GM11168 (cell line): ENCODE measurements around the gene EOGT.

ENCODE experiments used
- in situ Hi-C: fragments of 300-500 bp; cut with MboI; formaldehyde crosslinking; loops from one replicate; pipeline ENCODE4 v1.12.0; 2022; ENCODE audit warnings: low sequenced_read_pairs; ENCODE audit not compliant: unreplicated experiment

The EOGT gene

DNA sequence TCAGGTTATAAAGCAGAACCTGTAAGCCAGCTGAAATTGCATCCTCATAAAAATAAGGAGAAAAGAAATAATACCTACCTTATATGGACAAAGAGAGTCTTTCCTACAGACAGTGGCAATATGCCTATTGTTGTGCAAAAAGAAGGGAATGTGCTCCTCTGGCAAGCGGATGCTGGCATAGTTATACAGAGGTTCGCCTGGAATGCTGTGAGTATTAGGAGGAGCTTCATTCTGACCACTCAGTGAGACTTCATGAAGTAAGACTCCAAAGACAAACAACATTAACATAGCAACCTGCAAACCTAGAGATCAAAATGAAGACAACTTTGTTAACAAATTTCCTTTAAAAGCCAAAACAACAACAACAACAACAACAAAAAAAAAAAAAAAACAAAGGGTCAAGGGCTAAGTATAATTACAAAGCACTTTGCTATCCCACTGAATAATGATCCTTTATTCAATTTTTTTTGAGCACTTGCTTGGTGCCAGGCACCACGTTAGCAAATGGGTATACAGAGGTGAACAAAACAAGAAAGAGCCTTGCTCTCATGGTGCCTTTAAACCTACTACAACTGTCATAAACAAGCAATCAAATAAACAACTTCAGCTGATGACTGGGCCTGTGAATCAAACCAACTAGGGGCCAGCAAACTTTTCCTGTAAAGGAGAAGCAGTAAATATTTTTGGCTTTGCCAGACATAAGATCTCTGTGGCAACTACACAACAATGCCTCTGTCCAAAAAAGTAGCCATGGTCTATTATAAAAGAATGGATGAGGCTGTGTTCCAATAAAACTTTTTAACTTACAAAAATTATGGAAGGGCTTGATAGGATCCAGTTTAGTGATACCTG lies 3.7 kb downstream of the EOGT start:
- in situ Hi-C loops, result no loop called here

DNA sequence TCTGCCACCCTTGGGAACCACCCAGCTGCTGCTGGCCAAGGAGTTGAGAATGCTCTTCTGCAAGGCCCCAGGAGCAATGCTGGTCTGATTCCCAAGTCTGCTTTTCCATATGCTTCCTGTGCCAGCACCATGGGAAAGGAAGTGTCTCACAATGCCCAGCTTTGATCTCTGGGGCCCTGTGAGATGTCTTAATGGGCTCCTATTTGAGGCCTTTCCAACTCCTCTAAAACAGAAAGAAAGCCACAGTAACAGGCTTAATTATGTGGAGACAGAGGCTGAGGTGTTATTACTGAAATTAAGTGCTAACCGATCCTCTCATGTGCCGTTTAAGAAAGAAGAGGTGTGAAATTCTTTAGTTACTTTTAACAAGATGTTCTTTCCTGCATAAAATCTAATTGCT lies 4.5 kb downstream of the EOGT start:
- in situ Hi-C loops, result no loop called here

DNA sequence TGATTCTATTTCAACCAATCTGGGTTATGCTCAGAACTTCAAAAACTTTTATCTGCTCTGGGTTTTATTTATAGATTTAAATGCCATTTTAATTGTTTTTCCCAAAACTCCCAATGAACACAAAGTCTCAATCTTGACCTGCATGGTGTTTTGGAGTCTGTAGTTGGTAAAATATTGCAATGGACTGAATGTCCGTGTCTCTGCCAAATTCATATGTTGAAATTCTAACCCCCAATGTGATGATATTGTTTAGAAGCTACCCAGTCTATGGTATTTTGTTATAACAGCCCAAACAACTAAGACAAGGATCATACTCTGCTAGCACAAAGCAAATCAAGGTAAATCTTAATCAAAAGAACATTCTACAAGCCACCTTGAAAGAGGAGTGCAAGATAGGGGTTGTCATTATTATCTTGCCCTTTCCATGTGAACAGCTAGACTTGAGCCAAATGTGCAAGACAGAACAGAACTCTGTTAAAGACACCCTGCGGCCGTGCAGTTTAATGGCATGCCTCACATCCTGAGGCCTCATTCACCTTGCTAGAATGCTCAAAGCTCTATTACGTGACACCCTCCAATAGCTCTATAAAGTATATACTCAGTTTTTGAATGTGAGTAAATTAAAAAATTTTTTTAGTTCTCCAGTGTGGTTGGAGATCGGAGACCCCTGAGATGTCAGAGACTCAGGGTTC lies 7.5 kb downstream of the EOGT start:
- in situ Hi-C loops, result no loop called here

DNA sequence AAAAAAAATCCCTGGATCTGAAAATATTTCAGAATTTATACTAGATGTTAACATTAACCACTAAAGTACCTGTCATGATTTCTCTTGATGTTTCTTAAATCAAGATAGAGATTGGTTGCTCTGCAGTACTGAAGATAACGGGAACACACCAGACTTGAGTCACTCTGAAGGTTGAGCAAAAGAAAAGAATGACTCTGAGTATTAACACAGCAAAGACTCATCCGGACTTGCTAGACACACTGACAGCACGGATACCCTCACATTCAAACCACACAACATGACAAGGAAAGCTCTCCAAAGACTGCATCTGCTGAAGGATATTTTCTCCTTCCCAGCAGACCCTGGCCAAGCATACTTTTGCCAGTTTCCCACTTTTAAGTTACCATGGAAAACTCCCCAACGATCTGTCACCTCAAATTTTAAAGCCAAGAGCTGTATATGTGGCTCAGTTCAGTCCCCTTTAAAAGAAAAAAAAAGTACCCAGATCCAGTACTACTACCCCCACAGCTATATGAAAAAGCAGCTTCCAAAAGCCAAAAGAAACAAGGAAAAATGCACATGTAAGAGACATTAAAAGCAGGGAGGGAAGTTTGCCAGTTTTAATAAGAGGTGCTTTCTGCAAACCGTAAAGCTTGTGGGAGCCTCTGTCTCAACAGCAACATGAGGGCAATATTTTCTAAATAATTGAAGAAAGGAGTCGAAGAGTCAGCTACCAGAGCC lies 8.3 kb downstream of the EOGT start:
- in situ Hi-C loops, result no loop called here

DNA sequence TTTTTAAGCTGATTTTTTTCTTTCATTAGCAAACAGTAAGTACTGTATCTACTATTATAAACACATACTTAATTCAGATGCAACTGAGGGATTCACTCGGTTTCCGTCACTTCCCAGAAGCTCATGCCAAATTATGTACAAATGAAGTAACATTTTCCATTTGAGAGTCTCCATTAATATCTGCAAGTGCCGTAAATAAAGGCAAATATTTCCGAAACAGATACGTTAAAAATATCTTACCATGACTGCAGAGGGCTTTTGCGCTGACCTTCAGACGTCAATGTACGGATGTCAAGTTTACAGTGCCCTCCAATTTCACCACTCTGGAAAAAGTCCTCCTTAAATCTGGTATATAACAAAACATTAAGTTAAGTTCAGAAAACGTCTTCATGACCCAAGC lies 9.3 kb downstream of the EOGT start:
- in situ Hi-C loops, result no loop called here

DNA sequence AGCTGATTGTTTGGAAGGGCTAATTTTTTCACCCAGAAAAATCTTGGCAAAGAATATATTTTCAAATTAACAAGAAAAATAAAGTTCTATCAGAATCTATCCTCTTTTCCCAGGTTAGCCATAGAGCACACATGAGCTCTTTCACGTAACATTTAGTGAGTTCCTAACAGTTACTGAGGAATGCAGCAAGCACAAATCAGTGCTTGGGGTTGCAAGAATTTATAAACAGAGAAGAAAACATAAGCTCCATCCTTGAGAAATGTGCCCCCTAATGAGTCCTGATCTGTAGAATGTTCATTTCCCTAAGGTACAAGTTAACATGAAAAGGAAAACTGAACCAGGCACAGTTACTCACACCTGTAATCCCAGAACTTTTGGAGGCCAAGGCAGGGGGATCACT lies 13.9 kb downstream of the EOGT start:
- in situ Hi-C loops, result no loop called here

DNA sequence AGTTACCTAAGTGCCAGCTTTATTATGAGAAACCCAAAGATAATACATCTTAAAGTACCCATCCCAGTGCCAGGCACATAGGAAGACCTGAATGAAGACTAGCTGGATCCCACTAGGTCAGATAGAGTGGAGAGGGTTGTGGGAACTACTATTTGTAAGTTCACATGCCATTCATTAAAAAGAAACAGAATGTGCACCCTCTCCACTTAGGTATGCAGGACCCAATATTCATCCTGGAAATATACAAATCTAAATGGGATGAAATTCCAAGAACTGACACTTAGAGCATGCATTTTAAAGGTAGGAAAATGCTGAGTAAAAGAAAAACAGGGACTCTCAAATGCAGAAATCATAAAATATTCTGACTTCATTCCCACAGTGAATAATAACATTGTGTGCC lies 14.3 kb downstream of the EOGT start:
- in situ Hi-C loops, result no loop called here

DNA sequence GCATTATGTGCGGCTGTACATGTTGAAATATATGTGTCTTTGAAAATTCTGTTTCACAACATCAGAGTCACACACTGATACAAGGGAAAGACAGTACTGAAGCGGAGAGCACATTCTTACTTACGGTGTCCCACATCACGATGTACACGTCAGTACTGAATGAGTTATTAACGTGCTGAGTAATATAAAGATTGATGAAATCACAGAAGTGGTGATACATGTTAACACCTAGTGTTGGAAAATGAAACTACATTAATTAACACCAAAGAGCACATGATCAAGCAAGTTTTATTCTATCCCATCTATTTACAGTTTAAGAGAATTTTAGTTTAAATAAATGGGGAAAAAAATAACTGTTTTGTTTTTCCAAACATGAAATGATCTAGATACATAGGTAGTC lies 15.6 kb downstream of the EOGT start:
- in situ Hi-C loops, result no loop called here

DNA sequence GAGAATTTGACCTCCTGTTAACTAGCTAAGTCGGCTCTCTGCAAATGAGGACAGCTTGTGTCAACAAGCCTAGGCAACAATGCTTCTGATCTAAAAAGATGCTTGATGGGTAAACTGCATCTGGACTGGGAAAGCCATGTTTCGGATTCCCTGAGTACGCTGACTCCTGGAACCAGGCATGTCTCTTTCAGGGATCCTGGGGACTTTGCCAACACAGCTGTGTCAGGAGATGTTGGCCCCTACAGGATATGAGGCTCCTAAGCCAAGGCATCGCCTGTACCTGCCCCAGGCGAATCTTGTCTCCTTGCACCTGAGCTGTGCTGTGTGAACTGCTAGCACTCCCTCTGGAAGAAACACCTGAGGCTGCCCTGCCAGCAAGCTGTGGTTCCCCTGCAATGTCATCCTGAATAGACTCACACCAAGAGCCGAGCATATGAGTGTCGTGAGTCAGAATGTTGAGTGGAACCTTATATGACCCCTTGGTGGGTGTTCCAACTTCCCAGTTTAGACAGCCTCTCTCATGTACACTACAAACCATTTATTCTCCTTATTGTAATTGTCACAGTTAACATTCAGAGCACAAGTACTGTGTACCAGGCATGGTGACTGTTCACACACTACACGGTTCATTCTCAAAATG lies 17.0 kb downstream of the EOGT start:
- in situ Hi-C loops, result no loop called here

DNA sequence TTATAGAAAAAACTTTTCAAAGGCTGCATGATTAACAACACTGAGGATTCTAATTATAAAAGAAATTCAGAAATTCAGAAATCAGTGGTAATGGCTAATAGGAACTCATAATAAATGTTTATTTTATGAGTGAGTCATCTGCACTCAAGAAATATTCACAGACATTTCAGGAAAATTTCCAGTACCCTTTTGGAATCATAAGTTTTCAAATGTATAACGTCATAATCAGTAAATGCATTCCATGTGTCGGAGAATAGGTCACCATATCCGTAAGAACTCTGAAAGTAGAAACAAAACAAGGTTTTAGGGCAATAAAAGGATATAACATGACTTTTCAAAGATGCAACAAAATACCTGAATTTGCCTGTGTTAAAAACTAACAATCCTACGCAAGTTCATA lies 24.7 kb downstream of the EOGT start:
- in situ Hi-C loops, result no loop called here

DNA sequence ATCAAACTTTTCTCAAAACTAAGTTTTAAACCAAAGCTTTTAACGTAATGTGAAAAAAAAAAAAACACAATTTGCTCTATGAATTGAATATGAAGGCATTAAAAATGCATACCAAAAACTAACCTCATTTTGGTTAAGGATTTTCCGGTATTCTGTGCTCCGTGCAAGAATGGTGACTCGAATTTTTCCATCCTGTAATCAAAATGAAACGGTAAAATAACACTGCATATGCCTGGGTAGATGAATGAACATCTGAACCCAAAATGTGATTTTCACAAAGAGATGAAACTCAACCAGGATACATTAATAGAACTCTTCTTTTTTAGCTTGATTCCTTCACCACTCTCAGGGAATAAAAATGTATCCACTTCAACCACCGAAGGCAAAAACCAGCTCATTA lies 26.2 kb downstream of the EOGT start:
- in situ Hi-C loops, result no loop called here

DNA sequence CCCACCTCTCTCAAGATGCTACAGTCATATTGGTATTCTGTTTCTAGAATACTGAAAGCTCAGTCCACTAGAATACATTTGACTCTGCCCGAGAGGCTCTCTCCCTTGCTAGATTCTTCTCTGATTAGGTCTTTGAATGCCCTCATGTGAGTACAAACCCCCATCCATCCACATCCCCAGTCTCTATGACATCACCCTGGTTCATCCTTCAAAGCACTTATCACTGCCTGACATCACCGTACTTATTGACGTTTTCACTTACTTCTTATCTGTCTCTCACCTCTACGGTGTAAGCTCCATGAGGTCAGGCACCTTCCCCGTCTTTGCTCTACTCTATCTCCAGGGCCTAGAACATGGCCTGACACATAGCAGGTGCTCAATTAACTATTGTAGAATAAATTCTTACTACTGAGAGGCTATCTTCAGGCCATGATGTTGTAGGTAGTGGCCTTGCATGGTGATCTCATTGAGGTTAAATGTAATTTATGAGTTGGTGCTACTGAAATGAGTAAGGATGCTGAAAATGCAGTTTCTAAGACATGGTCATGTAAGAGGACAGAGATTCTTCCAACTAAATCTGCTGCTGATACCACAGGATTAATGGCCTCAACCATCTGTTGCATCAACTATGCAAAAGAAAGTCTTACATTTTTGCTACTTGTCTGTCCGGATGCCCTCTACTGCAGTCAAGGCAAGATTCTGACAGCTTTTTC lies 26.8 kb downstream of the EOGT start:
- in situ Hi-C loops, result no loop called here

DNA sequence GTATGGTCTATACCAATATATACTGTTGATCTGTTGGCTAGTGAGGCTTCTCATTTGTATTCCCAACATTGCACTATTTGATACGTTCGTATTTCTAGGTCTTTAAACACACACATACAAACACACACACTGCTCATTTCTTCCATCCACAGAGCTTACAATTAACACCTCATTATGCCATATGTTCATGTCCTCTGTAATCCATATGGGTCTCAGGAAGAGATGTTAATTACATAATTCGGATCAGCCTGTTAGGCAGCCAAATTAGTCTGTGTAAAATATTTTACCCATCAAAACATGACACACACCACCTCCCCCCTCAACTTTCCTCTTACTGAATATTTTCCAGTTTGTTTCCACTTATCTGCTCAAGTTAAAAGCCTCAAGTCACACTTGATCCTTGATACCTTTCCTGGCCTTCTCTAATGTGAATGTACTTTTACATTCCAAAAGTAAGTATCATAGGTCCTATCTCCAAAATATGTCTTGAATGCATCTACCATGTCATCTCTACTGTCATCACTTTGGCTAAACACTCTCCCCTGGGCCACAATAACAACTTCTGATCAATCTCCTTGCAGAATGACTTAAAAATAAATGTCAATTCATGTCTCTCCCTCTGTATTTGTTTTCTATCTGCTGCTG lies 28.2 kb downstream of the EOGT start:
- in situ Hi-C loops, result no loop called here

DNA sequence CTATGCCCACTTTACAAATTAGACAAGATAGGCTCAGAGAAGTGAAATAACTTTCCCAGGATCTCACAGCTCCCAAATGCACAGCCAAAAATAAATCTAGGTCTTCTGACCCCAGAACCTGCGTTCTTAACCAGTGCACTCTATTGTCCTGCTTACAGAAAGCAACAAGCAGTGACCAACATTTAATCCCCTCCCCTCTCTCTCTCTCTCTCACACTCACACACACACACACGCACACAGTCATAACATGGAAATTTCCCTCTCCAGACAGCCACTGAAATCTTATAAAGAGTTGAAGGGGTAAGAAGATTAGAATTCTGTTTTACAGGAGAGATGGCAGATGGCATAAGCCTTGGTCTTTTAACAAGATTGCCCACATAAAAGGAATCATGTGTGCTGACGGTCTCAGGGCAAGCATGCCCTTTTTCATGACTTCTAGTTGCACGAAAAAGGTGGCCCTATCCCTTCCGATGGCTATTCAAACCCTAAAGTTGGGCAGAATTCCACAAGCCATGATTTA lies 29.4 kb downstream of the EOGT start:
- in situ Hi-C loops, result no loop called here

DNA sequence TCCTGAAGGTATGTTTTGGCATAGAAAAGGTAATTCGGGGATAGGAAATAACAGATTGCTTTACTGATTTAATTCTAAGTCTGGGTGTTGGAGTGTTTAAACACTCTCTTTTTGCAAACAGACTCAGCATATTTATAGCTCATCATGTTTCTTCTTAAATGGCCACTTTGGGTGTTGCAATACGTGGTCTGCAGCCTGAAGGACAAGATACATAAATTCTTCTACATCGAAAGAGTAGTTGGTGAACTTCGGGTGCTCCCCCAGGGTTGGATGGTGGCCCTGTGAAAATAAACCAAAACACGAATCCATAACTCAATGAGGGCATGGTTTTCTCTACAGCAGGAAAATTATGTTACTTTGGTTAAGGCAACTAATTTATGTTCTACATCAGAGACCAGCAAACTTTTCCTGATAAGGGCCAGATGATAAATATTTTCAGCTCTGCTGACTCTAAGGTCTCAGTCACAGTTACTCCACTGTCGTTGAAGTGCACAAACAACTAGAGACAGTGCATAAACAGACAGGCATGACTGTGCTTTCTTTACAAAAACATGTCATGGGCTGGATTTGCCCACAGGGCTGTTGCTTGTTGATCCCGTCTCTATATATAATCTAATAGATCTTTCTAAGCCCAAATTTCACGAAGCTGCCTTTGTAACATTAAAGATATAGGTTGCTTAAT lies 35.9 kb downstream of the EOGT start:
- in situ Hi-C loops, result no loop called here

DNA sequence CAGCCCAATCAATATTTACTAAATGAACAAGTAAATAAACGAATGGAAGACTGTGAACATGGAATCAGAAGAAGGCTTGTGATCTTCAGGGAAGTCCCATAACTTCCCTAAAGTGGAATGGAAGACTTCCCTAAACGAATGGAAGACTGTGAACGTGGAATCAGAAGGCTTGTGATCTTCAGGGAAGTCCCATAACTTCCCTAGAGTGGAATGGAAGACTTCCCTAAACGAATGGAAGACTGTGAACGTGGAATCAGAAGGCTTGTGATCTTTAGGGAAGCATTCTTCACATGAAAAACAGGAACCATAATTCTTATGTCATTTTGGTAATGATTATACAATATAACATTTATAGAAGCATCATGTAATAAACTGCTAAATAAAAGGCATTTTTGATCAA lies 38.8 kb downstream of the EOGT start:
- in situ Hi-C loops, result no loop called here

DNA sequence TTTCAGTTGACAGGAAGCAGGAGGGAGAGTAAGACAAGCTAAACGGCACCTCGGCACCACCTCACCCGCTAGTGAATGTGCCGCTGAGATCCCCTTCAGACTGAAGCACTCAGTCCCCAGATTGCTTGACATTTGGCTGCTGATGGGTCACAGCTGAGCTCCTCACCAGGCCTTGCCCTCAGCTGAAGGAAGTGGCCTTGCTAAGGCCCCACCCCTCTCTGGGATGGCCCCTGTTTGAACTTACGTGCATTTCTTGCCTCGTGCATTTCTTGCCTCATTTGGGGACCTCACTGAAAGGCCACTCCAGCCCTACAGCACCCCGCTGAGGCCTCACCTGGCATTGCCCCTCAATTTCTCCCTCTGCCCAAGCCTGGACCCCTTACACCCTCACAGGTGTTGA lies 39.8 kb downstream of the EOGT start:
- in situ Hi-C loops, result no loop called here

DNA sequence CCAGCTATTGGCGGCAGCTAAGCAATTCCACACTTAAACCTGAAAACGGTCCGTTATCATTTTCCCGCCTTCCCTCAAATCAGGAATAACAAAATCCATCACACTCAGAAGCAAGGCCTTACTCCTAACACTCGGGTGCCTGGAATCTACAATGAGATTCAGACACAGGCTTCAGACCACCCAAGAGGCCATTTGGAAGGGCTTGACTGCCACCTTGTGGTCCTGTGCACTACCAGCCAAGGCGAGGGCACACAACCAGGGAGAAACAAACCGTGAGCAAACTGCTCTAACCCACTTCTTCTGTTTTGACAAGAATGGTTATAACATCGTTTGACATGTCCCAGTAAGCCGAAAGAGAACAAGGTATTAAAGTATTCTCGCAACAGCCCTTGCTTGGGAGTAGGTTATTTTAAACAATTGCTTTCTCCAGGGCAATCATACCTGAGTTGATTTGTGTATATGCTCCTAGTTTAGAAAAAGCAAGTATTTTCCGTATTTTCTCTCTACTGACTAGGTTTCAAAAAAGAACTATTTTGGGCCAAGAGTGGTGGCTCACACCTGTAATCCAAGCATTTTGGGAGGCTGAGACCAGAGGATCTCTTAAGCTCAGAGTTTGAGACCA lies 41.0 kb downstream of the EOGT start:
- in situ Hi-C loops, result no loop called here

DNA sequence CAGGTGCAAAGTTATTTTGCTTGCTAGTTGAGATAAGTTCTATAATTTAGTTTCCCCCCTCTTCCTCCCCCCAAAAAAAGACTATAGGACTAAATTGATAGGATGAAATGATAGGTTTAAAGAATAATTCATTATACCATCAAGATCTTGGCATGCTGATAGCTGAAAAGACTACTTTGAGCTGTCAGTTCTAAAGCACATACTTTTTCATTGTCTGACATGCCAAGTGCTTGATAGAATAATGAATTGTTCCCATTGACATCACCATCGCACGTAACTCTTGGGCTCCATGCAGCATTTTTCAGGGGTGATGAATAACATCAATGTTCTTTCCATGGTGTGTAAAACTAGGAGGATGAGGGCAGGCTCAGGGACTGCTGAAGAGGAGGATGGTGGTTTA lies 48.8 kb downstream of the EOGT start:
- in situ Hi-C loops, result no loop called here
